ENCODE measurements around the gene EGFL8. TPM values are rescaled to one million over a fixed set of nuclear protein-coding genes. Genes with fewer than 3 reads are reported as not detected.

EGFL8 gene
- total and polyA plus RNA-seq, 9 of the 15 experiments (the other 6 are each of a cell fraction or from before 2014, with no cell fraction given), result 2.2 to 47.4 (median 14.2) TPM

GRCh38 chr6:32190054-32190851, 25.9 kb downstream of the EGFL8 start, which contains the start of gene PBX2 (continued):
- TF ChIP-seq, protein P1, sequence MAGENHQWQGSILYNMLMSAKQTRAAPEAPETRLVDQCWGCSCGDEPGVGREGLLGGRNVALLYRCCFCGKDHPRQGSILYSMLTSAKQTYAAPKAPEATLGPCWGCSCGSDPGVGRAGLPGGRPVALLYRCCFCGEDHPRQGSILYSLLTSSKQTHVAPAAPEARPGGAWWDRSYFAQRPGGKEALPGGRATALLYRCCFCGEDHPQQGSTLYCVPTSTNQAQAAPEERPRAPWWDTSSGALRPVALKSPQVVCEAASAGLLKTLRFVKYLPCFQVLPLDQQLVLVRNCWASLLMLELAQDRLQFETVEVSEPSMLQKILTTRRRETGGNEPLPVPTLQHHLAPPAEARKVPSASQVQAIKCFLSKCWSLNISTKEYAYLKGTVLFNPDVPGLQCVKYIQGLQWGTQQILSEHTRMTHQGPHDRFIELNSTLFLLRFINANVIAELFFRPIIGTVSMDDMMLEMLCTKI (IDR thresholded peaks at IDR 0.05; ENCODE audit: partially characterized antibody), result no peak
- TF ChIP-seq ZC3H4 (CRISPR knock-in tag; IDR thresholded peaks at IDR 0.05; ENCODE audit: borderline replicate concordance) (no peak), TARDBP (IDR thresholded peaks at IDR 0.05) (no peak), SIN3A (IDR thresholded peaks at IDR 0.05; ENCODE audit: borderline replicate concordance in 2 of 2, control insufficient read depth in 1 of 2, low read depth in 2 of 2, low read length in 2 of 2) (peak in 1 of 2 experiments; percentile 54; a peak in 2 of 4 replicates), PRPF4 (IDR thresholded peaks at IDR 0.05; ENCODE audit: insufficient read depth, low read depth, low read length, poor library complexity, severe bottlenecking) (no peak), COPS2 (conservative IDR thresholded peaks at IDR 0.05) (no peak), PTBP1 (IDR thresholded peaks at IDR 0.05; ENCODE audit: low read depth, low read length) (no peak), SAFB (IDR thresholded peaks at IDR 0.05; ENCODE audit: borderline replicate concordance, low read depth, low read length) (no peak), THAP7 (CRISPR knock-in tag; IDR thresholded peaks at IDR 0.05) (no peak)
- TF ChIP-seq, protein P2, sequence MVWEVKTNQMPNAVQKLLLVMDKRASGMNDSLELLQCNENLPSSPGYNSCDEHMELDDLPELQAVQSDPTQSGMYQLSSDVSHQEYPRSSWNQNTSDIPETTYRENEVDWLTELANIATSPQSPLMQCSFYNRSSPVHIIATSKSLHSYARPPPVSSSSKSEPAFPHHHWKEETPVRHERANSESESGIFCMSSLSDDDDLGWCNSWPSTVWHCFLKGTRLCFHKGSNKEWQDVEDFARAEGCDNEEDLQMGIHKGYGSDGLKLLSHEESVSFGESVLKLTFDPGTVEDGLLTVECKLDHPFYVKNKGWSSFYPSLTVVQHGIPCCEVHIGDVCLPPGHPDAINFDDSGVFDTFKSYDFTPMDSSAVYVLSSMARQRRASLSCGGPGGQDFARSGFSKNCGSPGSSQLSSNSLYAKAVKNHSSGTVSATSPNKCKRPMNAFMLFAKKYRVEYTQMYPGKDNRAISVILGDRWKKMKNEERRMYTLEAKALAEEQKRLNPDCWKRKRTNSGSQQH (CRISPR knock-in tag; IDR thresholded peaks at IDR 0.05), result peak; percentile 93
- TF ChIP-seq, protein P3, sequence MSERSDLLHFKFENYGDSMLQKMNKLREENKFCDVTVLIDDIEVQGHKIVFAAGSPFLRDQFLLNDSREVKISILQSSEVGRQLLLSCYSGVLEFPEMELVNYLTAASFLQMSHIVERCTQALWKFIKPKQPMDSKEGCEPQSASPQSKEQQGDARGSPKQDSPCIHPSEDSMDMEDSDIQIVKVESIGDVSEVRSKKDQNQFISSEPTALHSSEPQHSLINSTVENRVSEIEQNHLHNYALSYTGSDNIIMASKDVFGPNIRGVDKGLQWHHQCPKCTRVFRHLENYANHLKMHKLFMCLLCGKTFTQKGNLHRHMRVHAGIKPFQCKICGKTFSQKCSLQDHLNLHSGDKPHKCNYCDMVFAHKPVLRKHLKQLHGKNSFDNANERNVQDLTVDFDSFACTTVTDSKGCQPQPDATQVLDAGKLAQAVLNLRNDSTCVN (CRISPR knock-in tag; IDR thresholded peaks at IDR 0.05), result peak; percentile 81; the same call in 1 of the 2 replicates
- TF ChIP-seq, protein P4, sequence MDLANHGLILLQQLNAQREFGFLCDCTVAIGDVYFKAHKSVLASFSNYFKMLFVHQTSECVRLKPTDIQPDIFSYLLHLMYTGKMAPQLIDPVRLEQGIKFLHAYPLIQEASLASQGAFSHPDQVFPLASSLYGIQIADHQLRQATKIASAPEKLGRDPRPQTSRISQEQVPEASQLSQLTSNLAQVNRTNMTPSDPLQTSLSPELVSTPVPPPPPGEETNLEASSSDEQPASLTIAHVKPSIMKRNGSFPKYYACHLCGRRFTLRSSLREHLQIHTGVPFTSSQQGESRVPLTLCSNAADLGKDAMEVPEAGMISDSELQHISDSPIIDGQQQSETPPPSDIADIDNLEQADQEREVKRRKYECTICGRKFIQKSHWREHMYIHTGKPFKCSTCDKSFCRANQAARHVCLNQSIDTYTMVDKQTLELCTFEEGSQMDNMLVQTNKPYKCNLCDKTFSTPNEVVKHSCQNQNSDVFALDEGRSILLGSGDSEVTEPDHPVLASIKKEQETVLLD (IDR thresholded peaks at IDR 0.05), result peak; percentile 92
- TF ChIP-seq, protein P5, sequence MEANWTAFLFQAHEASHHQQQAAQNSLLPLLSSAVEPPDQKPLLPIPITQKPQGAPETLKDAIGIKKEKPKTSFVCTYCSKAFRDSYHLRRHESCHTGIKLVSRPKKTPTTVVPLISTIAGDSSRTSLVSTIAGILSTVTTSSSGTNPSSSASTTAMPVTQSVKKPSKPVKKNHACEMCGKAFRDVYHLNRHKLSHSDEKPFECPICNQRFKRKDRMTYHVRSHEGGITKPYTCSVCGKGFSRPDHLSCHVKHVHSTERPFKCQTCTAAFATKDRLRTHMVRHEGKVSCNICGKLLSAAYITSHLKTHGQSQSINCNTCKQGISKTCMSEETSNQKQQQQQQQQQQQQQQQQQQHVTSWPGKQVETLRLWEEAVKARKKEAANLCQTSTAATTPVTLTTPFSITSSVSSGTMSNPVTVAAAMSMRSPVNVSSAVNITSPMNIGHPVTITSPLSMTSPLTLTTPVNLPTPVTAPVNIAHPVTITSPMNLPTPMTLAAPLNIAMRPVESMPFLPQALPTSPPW (CRISPR knock-in tag; IDR thresholded peaks at IDR 0.05), result peak; percentile 100
- TF ChIP-seq, protein P6, sequence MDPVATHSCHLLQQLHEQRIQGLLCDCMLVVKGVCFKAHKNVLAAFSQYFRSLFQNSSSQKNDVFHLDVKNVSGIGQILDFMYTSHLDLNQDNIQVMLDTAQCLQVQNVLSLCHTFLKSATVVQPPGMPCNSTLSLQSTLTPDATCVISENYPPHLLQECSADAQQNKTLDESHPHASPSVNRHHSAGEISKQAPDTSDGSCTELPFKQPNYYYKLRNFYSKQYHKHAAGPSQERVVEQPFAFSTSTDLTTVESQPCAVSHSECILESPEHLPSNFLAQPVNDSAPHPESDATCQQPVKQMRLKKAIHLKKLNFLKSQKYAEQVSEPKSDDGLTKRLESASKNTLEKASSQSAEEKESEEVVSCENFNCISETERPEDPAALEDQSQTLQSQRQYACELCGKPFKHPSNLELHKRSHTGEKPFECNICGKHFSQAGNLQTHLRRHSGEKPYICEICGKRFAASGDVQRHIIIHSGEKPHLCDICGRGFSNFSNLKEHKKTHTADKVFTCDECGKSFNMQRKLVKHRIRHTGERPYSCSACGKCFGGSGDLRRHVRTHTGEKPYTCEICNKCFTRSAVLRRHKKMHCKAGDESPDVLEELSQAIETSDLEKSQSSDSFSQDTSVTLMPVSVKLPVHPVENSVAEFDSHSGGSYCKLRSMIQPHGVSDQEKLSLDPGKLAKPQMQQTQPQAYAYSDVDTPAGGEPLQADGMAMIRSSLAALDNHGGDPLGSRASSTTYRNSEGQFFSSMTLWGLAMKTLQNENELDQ (CRISPR knock-in tag; IDR thresholded peaks at IDR 0.05; ENCODE audit: borderline replicate concordance), result no peak

All from K562 (cell line).